ENCODE results near the gene HEXIM2. TPM values are rescaled to one million over a fixed set of nuclear protein-coding genes. Genes with fewer than 3 reads are reported as not detected.

The HEXIM2 gene
- polyA plus RNA-seq, 1 of the 3 experiments (the other 2 are of a cell fraction) = 9.3 TPM

GRCh38 chr17:45130681-45131615 lies 30.7 kb upstream of the HEXIM2 start:
- POLR2A ChIA-PET = no interaction called here

More at GRCh38 chr17:45130681-45131615, 30.7 kb upstream of the HEXIM2 start:
- no peak for DNase-seq
- CTCF ChIA-PET = interaction anchor here (0.6 to 10.8 kb wide), 23 partner anchors 7 to 356 kb away, joined by 3 to 209 read pairs (median 8); partner anchors contain the start of genes DCAKD and HEXIM1
- TF ChIP-seq, protein P1, sequence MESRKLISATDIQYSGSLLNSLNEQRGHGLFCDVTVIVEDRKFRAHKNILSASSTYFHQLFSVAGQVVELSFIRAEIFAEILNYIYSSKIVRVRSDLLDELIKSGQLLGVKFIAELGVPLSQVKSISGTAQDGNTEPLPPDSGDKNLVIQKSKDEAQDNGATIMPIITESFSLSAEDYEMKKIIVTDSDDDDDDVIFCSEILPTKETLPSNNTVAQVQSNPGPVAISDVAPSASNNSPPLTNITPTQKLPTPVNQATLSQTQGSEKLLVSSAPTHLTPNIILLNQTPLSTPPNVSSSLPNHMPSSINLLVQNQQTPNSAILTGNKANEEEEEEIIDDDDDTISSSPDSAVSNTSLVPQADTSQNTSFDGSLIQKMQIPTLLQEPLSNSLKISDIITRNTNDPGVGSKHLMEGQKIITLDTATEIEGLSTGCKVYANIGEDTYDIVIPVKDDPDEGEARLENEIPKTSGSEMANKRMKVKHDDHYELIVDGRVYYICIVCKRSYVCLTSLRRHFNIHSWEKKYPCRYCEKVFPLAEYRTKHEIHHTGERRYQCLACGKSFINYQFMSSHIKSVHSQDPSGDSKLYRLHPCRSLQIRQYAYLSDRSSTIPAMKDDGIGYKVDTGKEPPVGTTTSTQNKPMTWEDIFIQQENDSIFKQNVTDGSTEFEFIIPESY (IDR thresholded peaks at IDR 0.05; ENCODE audit: borderline replicate concordance, low read depth) = no peak
- TF ChIP-seq SMC3 (IDR thresholded peaks at IDR 0.05; ENCODE audit: low read depth, low read length) (no peak), USF1 (IDR thresholded peaks at IDR 0.05; ENCODE audit: borderline replicate concordance, low read depth) (no peak), RCOR1 (IDR thresholded peaks at IDR 0.05; ENCODE audit: low read length) (no peak), USF2 (IDR thresholded peaks at IDR 0.05; ENCODE audit: borderline replicate concordance, low read depth, low read length) (no peak)
- TF ChIP-seq, protein P2, sequence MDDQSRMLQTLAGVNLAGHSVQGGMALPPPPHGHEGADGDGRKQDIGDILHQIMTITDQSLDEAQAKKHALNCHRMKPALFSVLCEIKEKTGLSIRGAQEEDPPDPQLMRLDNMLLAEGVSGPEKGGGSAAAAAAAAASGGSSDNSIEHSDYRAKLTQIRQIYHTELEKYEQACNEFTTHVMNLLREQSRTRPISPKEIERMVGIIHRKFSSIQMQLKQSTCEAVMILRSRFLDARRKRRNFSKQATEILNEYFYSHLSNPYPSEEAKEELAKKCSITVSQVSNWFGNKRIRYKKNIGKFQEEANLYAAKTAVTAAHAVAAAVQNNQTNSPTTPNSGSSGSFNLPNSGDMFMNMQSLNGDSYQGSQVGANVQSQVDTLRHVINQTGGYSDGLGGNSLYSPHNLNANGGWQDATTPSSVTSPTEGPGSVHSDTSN (IDR thresholded peaks at IDR 0.05) = no peak
- H3K4me2 ChIP-seq = peak overlapping the region; percentile 88
- WGBS (ENCODE audit: low lambda C conversion rate) = 84% methylated on average over 16 of the region's 17 CpGs
- no peaks in the 10 kb centered on the region for H3K9me3 ChIP-seq
- no peaks in the 10 kb centered on the region for H4K20me1 ChIP-seq (ENCODE audit: insufficient read depth)
- peaks cover 62% of the 10 kb centered on the region for H3K79me2 ChIP-seq (ENCODE audit: insufficient read depth)
- H3F3A ChIP-seq (replicated peaks; ENCODE audit: insufficient read depth) = peaks cover 13% of the 10 kb centered on the region
- no peaks in the 10 kb centered on the region for H3K9me2 ChIP-seq
- H3K4me3 ChIP-seq (ENCODE audit: low read depth in 2 of 2, low read length in 1 of 2) = peak overlapping the region; percentile 88 to 99
- no peak overlapping the region for H3K27ac ChIP-seq (ENCODE audit: low read depth in 2 of 2, low read length in 1 of 2)
- H3K36me3 ChIP-seq (replicated peaks in 1 of 2; ENCODE audit: control insufficient read depth in 1 of 2, insufficient read depth in 2 of 2, low read length in 1 of 2) = no peaks in the 10 kb centered on the region
- H3K27me3 ChIP-seq (ENCODE audit: insufficient read depth) = no peaks in the 10 kb centered on the region
- no peak overlapping the region for H2AFZ ChIP-seq (ENCODE audit: low read depth)
- peak overlapping the region; percentile 83; the same call in 1 of the 2 replicates for H3K9ac ChIP-seq
- H3K4me1 ChIP-seq (ENCODE audit: control insufficient read depth in 1 of 2, insufficient read depth in 2 of 2, low read depth in 1 of 2, low read length in 1 of 2) = peaks cover 23 to 31% of the 10 kb centered on the region in 2 experiments; a peak in 3 of 4 replicates
